Right lobe of liver (tissue), 6 donors: Measurements from ENCODE around the gene FAM78A. TPM values are rescaled to one million over a fixed set of nuclear protein-coding genes. Genes with fewer than 3 reads are reported as not detected.

Source experiments
- ATAC-seq, 4 donors: fragments of 200-7000 bp; cut with Tn5 transposase; one replicate each; pipeline ENCODE4 v1.9.1; 2020; ENCODE audit warnings: mild to moderate bottlenecking in 4 of 4, moderate library complexity in 4 of 4
- DNase-seq, 3 donors: peaks; one replicate each; pipeline ENCODE4 v3.0.0-alpha.2; 2020
- H3K27ac ChIP-seq, 3 donors: fragments of 200-600 bp; one replicate each; pipeline ENCODE4 v1.8.0; 2022
- H3K27me3 ChIP-seq, 2 donors: fragments of 200-600 bp; one replicate each; pipeline ENCODE4 v1.8.0; 2022
- H3K36me3 ChIP-seq, 4 donors: fragments of 200-600 bp; sonication (generic) in 1 of 4; one replicate each; pipeline versions ENCODE4 v1.5.1 to v1.8.0; 2017 to 2022; ENCODE audit warnings: control low read depth in 1 of 4
- H3K4me1 ChIP-seq, 4 donors: fragments of 200-600 bp; sonication (generic) in 1 of 4; one replicate each; pipeline versions ENCODE4 v1.5.1 to v1.8.0; 2017 to 2022; ENCODE audit warnings: control low read depth in 1 of 4
- H3K4me3 ChIP-seq, 3 donors: fragments of 200-600 bp; one replicate each; pipeline ENCODE4 v1.8.0; 2022
- H3K9me3 ChIP-seq, 4 donors: fragments of 200-600 bp; sonication (generic) in 1 of 4; one replicate each; pipeline versions ENCODE4 v1.5.1 to v1.8.0; 2017 to 2022; ENCODE audit warnings: control low read depth in 1 of 4
- CTCF ChIP-seq, 4 donors: fragments of 200-600 bp in 3 of 4; fragments of 450-650 bp in 1 of 4; IDR thresholded peaks; one replicate each; pipeline versions ENCODE4 v1.5.1 to v1.8.0; 2016 to 2022; ENCODE audit warnings: antibody characterized with exemption in 4 of 4, mild to moderate bottlenecking in 2 of 4
- POLR2A ChIP-seq: fragments of 450-650 bp; IDR thresholded peaks from one replicate; pipeline ENCODE4 v1.6.1; 2017; ENCODE audit warnings: antibody characterized with exemption, mild to moderate bottlenecking
- WGBS: methylation state at CpG from one replicate; pipeline ENCODE4 v1.1.6; 2018; ENCODE audit warnings: low coverage, low lambda C conversion rate; ENCODE audit not compliant: insufficient coverage; ENCODE audit errors: missing lambda C conversion rate; 5-methylcytosine and 5-hydroxymethylcytosine counted together
- intact Hi-C, 2 donors: fragments of 100-400 bp; cut with DNase I; formaldehyde crosslinking; loops; one replicate each; pipeline versions ENCODE4 v1.11.2 to v1.14.1; 2022
- total RNA-seq, 6 experiments: library from RNA; depleted of rRNA in 2 of 6; stranded (reverse); fragments of >200 nt in 2 of 6; fragmentation: NEBNext Ultra II Directional in 3 of 6; extraction: Animal tissue kit (Norgen Biotek cat#: 25700) in 3 of 6; gene quantifications; one replicate each; pipeline versions ENCODE4 v1.1.0 to v1.2.4, GENCODE V29; 2016 to 2023
- donor health status: DM: no; HTN: yes; CAD: no.
- donor health status: DM: no; HTN: no; CAD: no.
- donor health status: DM: no; HTN: no; CAD: no.
- donor health status: DM: no; HTN: yes; CAD: no.
- donor health status: DM: no; HTN: yes; CAD: no.

The FAM78A gene
- total RNA-seq, 6 experiments from 2014 or later = 0.92 to 2.4 (median 1.6) TPM

- DNase-seq = no peak
- intact Hi-C loops = no loop called here
- TF ChIP-seq POLR2A (no peak), CTCF (IDR thresholded peaks at IDR 0.05) (no peak)
- Histone ChIP-seq H3K27me3 (no peaks in the 10 kb centered on the region), H3K27ac (no peak overlapping the region), H3K4me3 (no peak overlapping the region), H3K9me3 (no peaks in the 10 kb centered on the region), H3K4me1 (no peaks in the 10 kb centered on the region), H3K36me3 (no peaks in the 10 kb centered on the region)
- 31% methylated on average over 6 of the region's 20 CpGs for WGBS
- peak in 3 of 4 donors; percentile 21 to 49 (median 41) for ATAC-seq
Observed at GRCh38 chr9:131310833-131311554, 34.7 kb upstream of the FAM78A start.

- Histone ChIP-seq H3K27ac (no peak overlapping the region), H3K4me3 (no peak overlapping the region), H3K27me3 (no peaks in the 10 kb centered on the region), H3K36me3 (no peaks in the 10 kb centered on the region), H3K4me1 (no peaks in the 10 kb centered on the region), H3K9me3 (no peaks in the 10 kb centered on the region)
- WGBS = 78% methylated on average over 9 of the region's 18 CpGs
- ATAC-seq = no peak
- no peak for TF ChIP-seq POLR2A
- intact Hi-C loops = no loop called here
- DNase-seq = no peak
Observed at GRCh38 chr9:131309530-131310276, 33.4 kb upstream of the FAM78A start.

- intact Hi-C loops = no loop called here
- WGBS = 100% methylated on average over 1 of the region's 17 CpGs
- Histone ChIP-seq H3K27me3 (no peaks in the 10 kb centered on the region), H3K4me3 (no peak overlapping the region), H3K9me3 (no peaks in the 10 kb centered on the region), H3K36me3 (no peaks in the 10 kb centered on the region), H3K4me1 (no peaks in the 10 kb centered on the region), H3K27ac (no peak overlapping the region)
- no peak for ATAC-seq
- no peak for DNase-seq
- TF ChIP-seq POLR2A (no peak), CTCF (IDR thresholded peaks at IDR 0.05) (no peak)
Observed at GRCh38 chr9:131308906-131309529, 32.7 kb upstream of the FAM78A start.

GRCh38 chr9:131308452-131308851 is 32.1 kb upstream of the FAM78A start:
- DNase-seq (no peak), ATAC-seq (no peak)
- Histone ChIP-seq H3K4me3 (no peak overlapping the region), H3K27me3 (no peaks in the 10 kb centered on the region), H3K4me1 (no peaks in the 10 kb centered on the region), H3K36me3 (no peaks in the 10 kb centered on the region), H3K9me3 (no peaks in the 10 kb centered on the region), H3K27ac (no peak overlapping the region)
- WGBS = no CpG with 5 or more reads among the region's 11 CpGs
- intact Hi-C loops = no loop called here
- no peak for TF ChIP-seq POLR2A
- TF ChIP-seq CTCF (IDR thresholded peaks at IDR 0.05) = no peak

GRCh38 chr9:131307974-131308373 is 31.7 kb upstream of the FAM78A start:
- Histone ChIP-seq H3K4me3 (no peak overlapping the region), H3K36me3 (no peaks in the 10 kb centered on the region), H3K4me1 (no peaks in the 10 kb centered on the region), H3K27me3 (no peaks in the 10 kb centered on the region), H3K27ac (no peak overlapping the region), H3K9me3 (no peaks in the 10 kb centered on the region)
- TF ChIP-seq POLR2A (no peak), CTCF (IDR thresholded peaks at IDR 0.05) (no peak)
- intact Hi-C loops = no loop called here
- peak in 1 of 4 donors; percentile 25 for ATAC-seq
- DNase-seq = no peak
- no CpG with 5 or more reads among the region's 31 CpGs for WGBS
